ENCODE measurements around the gene SEMA3A. TPM values are rescaled to one million over a fixed set of nuclear protein-coding genes. Genes with fewer than 3 reads are reported as not detected.

Gene SEMA3A
- total and polyA plus RNA-seq, 2 experiments from 2014 or later = 24.5 to 48.4 TPM

DNA sequence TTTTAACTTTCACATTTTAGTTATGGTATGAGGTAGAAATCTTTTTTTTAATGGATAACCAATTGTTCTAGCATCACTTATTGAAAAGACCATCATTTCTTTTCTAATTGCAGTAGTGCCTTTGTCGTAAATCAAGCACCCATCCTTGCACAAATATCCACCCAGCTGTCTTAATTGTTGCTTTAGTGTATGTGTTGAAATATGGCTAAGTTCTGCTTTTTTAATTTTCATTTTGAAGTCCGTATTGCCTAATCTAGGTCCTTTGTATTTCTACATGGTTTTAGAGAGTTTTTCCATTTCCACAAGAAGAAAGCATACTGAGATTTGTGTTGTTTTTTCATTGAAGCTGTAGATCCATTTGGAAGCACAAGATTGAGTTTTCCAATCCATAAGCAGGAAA is 286.1 kb downstream of the SEMA3A start:
- WGBS, 2 experiments (ENCODE audit: low coverage in 1 of 2, low lambda C conversion rate in 2 of 2, missing lambda C conversion rate in 2 of 2) = 68 to 75% methylated on average over 2 of the region's 2 CpGs
- DNase-seq = no peak
- in situ Hi-C loops (cut with MboI) = no loop called here

More for the DNA sequence above, 286.1 kb downstream of the SEMA3A start:
- no peaks in the 10 kb centered on the region for H3K9me3 ChIP-seq (ENCODE audit: low read depth)
- H2AFZ ChIP-seq = no peak overlapping the region
- H3K27ac ChIP-seq = no peak overlapping the region
- H3F3A ChIP-seq (ENCODE audit: insufficient read depth) = no peaks in the 10 kb centered on the region
- no peaks in the 10 kb centered on the region for H3K9me2 ChIP-seq (ENCODE audit: insufficient read depth)
- no peaks in the 10 kb centered on the region for H3K4me1 ChIP-seq (ENCODE audit: insufficient read depth)
- H3K27me3 ChIP-seq (replicated peaks; ENCODE audit: insufficient read depth) = no peaks in the 10 kb centered on the region
- TF ChIP-seq EZH2phosphoT487 (IDR thresholded peaks at IDR 0.05; ENCODE audit: insufficient read depth, low read depth) (no peak), EZH2 (IDR thresholded peaks at IDR 0.05; ENCODE audit: insufficient read depth, poor library complexity, severe bottlenecking) (no peak)
- H4K20me1 ChIP-seq (ENCODE audit: insufficient read depth) = no peaks in the 10 kb centered on the region
- no peak overlapping the region for H3K9ac ChIP-seq
- H3K4me2 ChIP-seq (ENCODE audit: unreplicated experiment) = no peak overlapping the region
- H3K4me3 ChIP-seq = no peak overlapping the region
- no peaks in the 10 kb centered on the region for H3K79me2 ChIP-seq (ENCODE audit: insufficient read depth)
- H3K36me3 ChIP-seq (ENCODE audit: low read depth) = no peaks in the 10 kb centered on the region

Data from GM23248 (cell line).